ENCODE measurements around the gene RAMP1. TPM values are rescaled to one million over a fixed set of nuclear protein-coding genes. Genes with fewer than 3 reads are reported as not detected.
A peak's percentile ranks its signal among the peaks of the same experiment; 100 is the strongest.

Gene RAMP1
- total RNA-seq, 2 donors from 2014 or later: 75.3 to 300 TPM

DNA sequence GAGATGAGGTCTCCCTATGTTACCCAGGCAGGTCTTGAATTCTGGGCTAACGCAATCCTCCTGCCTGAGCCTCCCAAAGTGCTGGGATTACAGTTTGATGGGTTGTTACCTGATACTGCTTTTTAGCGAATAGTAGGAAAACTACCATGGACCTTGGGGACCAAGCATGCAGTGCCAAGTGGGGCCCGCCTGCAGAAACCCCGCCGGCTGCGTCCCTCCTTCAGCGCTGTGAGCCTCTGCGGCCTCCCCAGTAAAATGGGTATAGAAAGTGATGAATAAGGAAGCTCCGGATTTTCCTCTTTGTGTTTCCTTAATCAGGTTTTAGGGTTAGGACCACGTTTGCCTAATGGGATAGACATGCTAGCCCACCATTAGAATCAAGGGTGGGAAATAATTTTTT, 30.4 kb downstream of the RAMP1 start:
- Histone ChIP-seq H3K27ac (no peak overlapping the region), H3K27me3 (replicated peaks; ENCODE audit: insufficient read depth) (no peaks in the 10 kb centered on the region), H3K4me3 (no peak overlapping the region), H3K4me1 (replicated peaks) (no peaks in the 10 kb centered on the region), H3K9me3 (no peaks in the 10 kb centered on the region), H3K36me3 (no peaks in the 10 kb centered on the region)
- 97% methylated on average over 10 of the region's 10 CpGs for WGBS
- no peak for DNase-seq (ENCODE audit: low spot score)
- intact Hi-C loops (cut with DNase I): no loop called here
- TF ChIP-seq POLR2AphosphoS5 (IDR thresholded peaks at IDR 0.05): no peak
- TF ChIP-seq, protein P1, sequence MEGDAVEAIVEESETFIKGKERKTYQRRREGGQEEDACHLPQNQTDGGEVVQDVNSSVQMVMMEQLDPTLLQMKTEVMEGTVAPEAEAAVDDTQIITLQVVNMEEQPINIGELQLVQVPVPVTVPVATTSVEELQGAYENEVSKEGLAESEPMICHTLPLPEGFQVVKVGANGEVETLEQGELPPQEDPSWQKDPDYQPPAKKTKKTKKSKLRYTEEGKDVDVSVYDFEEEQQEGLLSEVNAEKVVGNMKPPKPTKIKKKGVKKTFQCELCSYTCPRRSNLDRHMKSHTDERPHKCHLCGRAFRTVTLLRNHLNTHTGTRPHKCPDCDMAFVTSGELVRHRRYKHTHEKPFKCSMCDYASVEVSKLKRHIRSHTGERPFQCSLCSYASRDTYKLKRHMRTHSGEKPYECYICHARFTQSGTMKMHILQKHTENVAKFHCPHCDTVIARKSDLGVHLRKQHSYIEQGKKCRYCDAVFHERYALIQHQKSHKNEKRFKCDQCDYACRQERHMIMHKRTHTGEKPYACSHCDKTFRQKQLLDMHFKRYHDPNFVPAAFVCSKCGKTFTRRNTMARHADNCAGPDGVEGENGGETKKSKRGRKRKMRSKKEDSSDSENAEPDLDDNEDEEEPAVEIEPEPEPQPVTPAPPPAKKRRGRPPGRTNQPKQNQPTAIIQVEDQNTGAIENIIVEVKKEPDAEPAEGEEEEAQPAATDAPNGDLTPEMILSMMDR (IDR thresholded peaks at IDR 0.05): no peak
- TF ChIP-seq POLR2A (IDR thresholded peaks at IDR 0.05): no peak

DNA sequence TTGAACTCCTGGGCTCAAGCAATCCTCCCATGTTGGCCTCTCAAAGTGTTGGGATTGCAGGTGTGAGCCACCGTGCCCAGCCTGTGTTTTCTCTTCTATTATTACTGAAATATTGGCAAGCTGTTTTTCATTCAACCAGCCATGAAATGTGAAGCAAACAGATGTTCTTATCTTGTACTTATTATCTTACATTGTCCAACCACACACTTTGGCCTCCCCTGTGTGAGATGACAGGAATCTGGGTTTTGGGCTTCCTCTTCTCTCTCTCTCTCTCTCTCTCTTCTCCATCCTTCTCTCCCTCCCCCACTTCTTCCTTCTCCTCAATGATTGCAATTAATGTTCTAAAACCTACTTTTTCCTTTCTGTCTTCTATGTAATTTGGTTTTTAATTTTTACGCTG, 33.1 kb downstream of the RAMP1 start:
- intact Hi-C loops (cut with DNase I): no loop called here
- no peak for DNase-seq (ENCODE audit: low spot score)
- no peak for TF ChIP-seq POLR2A (IDR thresholded peaks at IDR 0.05)
- TF ChIP-seq, protein P1 (IDR thresholded peaks at IDR 0.05): no peak
- TF ChIP-seq POLR2AphosphoS5 (IDR thresholded peaks at IDR 0.05): no peak
- H3K36me3 ChIP-seq: no peaks in the 10 kb centered on the region
- no peak overlapping the region for H3K27ac ChIP-seq
- no peaks in the 10 kb centered on the region for H3K9me3 ChIP-seq
- H3K4me3 ChIP-seq: no peak overlapping the region
- no peaks in the 10 kb centered on the region for H3K4me1 ChIP-seq (replicated peaks)
- no peaks in the 10 kb centered on the region for H3K27me3 ChIP-seq (replicated peaks; ENCODE audit: insufficient read depth)
- WGBS: 54% methylated on average over 2 of the region's 2 CpGs

DNA sequence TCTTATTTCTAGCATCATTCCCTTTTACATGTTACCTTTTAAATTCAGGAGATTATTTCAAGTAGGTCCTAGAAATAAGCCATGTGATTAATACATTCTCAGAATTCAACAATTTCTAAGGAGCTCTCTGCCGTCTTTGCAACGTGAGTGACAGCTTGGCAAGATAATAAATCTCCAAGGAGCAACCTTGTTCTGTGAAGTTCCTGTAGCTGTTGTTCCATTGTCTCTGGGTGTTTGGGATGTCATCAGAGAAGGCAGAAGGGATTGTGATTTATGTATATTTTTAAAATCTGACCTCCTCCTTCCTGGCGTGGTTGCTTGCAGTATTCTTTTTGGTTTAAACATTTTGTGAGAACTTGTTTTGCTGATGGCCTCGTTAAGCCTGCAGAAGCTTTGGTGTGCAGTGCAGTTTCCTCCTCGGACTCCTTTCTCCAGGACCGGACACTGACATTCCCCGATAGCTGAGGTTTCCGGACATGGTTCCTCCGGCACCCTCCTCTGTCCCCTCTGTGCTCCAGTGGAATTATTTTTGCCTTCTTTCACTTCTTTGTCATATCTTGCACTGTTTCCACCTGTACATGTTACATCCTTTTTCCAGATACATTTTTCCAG, 33.7 kb downstream of the RAMP1 start:
- Histone ChIP-seq H3K27ac (no peak overlapping the region), H3K4me1 (replicated peaks) (peaks cover 1% of the 10 kb centered on the region), H3K27me3 (replicated peaks; ENCODE audit: insufficient read depth) (no peaks in the 10 kb centered on the region), H3K36me3 (no peaks in the 10 kb centered on the region), H3K4me3 (no peak overlapping the region), H3K9me3 (no peaks in the 10 kb centered on the region)
- no peak for DNase-seq (ENCODE audit: low spot score)
- 36% methylated on average over 9 of the region's 9 CpGs for WGBS
- no peak for TF ChIP-seq POLR2AphosphoS5 (IDR thresholded peaks at IDR 0.05)
- TF ChIP-seq, protein P1 (IDR thresholded peaks at IDR 0.05): no peak
- no peak for TF ChIP-seq POLR2A (IDR thresholded peaks at IDR 0.05)
- intact Hi-C loops (cut with DNase I): no loop called here

DNA sequence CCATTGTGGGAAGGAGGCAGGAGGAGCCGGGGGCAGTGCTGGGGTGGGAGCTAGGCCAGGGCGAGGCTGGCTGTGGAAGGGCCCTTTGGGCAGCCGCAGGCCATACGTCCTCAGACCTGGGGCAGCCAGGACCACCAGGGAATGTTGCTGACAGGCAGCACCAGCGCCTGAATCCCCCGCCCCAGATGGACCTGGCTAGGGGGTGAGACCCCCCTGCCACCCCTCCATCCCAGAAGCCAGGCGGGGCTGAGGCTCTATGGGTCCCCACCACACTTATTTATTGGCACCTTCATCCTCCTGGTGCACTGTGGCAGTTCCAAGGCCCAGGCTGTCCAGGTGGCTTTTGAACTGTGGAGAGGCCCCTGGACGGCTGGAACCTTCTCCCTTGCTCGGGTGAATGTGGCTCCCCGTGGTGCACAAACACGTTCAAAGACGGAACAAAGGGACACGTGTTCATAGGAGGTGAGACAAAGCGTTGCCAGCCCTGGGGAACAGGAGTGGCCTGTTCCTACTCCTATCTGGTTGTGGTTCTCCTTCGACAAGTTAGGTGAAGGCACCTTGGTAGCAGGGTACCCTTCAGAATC, 35.1 kb downstream of the RAMP1 start:
- no peak overlapping the region for H3K27ac ChIP-seq
- 79% methylated on average over 11 of the region's 15 CpGs for WGBS
- intact Hi-C loops (cut with DNase I): no loop called here
- DNase-seq (ENCODE audit: low spot score): no peak
- no peak for TF ChIP-seq POLR2AphosphoS5 (IDR thresholded peaks at IDR 0.05)
- TF ChIP-seq, protein P1 (IDR thresholded peaks at IDR 0.05): no peak
- no peak for TF ChIP-seq POLR2A (IDR thresholded peaks at IDR 0.05)
- no peaks in the 10 kb centered on the region for H3K27me3 ChIP-seq (replicated peaks; ENCODE audit: insufficient read depth)
- H3K9me3 ChIP-seq: no peaks in the 10 kb centered on the region
- H3K4me3 ChIP-seq: no peak overlapping the region
- H3K4me1 ChIP-seq (replicated peaks): peaks cover 8% of the 10 kb centered on the region
- no peaks in the 10 kb centered on the region for H3K36me3 ChIP-seq

DNA sequence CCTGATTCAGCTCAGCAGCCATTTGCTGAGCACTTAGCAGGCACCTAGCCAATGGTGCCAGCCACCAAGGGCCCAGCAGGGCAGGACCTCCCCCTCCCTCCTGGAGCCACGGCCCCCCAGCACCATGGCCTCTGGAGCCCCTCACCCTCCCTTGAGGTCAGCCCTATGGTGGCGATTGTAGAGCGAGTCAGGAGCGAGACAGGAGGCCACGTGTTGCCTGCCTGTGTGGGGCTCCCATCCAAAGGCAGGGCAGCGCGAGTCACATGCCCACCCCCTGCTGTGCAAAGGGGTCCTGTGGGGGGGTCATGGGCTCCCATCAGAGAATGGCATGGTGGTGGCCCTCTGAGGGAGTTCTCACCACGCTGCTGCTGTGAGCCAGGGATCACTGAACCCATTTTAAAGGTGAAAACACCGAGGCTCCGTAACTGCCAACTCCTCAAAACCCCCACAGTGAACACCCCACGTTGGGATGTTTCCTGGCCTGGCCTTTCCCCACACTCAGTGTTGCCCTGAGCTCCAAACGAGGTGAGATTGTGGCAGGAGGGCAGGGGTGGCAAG, 35.6 kb downstream of the RAMP1 start:
- WGBS: 91% methylated on average over 12 of the region's 12 CpGs
- no peak for TF ChIP-seq POLR2A (IDR thresholded peaks at IDR 0.05)
- no peaks in the 10 kb centered on the region for H3K27me3 ChIP-seq (replicated peaks; ENCODE audit: insufficient read depth)
- H3K27ac ChIP-seq: peak overlapping the region; percentile 10 to 49
- no peaks in the 10 kb centered on the region for H3K9me3 ChIP-seq
- no peak overlapping the region for H3K4me3 ChIP-seq
- no peak for DNase-seq (ENCODE audit: low spot score)
- H3K4me1 ChIP-seq (replicated peaks): peaks cover 8% of the 10 kb centered on the region
- intact Hi-C loops (cut with DNase I): loop anchor here (5.0 kb wide), 1 partner anchor 33 kb away; no protein-coding TSS in a partner anchor
- H3K36me3 ChIP-seq: no peaks in the 10 kb centered on the region

Data from prostate gland (tissue), 2 donors.